ENCODE data around the gene RAB36. TPM values are rescaled to one million over a fixed set of nuclear protein-coding genes. Genes with fewer than 3 reads are reported as not detected.

RAB36 gene
- total and polyA plus RNA-seq, 2 donors (not counting 1 experiment from before 2014, with no cell fraction given): 1.1 to 3.3 TPM

DNA sequence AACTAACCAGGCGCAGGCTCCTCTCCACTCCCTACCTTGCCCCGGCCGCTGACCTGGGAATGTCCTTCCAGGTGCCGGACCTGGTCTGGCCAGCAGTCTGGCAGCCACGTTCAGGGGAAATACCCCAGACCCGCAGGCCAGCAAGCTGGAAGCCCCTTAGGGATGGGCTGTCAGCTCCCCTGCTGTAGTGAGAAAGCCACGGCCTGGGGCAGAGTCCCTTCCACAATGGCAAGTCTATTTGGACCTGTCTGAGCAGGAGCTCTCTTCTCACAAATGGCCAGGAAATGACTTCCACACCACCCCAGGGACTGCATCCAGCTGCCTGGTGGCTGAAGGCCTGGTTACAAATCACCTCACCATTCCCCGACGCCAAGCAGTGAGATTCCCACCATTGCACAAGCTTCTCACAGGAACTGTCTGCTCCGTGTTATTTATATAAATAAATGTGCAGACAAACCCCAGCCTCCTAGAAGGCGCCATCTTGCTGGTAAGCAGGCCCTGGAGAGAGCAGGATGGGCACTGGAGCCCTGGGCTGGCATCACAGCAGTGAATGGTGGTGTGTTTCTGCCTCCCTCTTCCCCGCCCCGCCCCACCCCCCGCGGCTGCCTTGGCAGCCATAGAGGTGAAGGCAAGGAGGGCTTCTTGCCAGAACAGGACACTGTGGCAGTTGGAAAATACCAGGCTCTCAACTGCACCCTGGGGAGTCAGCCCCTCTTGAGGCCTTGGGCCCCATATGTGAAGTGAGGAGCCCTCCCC, 27.2 kb upstream of the RAB36 start:
- H3K9me3 ChIP-seq (ENCODE audit: control extremely low read depth in 1 of 3, control insufficient read depth in 2 of 3, insufficient read depth in 1 of 3, low read length in 2 of 3): no peaks in the 10 kb centered on the region
- WGBS (ENCODE audit: insufficient coverage): 95% methylated on average over 12 of the region's 15 CpGs
- H3K27me3 Mint-ChIP-seq: no peaks in the 10 kb centered on the region
- ChIA-PET POLR2A (no interaction called here), CTCF (interaction anchor here (1.1 kb wide), 1 partner anchor 158 kb away, joined by 3 read pairs; no protein-coding TSS in a partner anchor)
- H3K9ac ChIP-seq (ENCODE audit: low read length): no peak overlapping the region
- intact Hi-C loops (cut with micrococcal nuclease): no loop called here
- peaks cover 16% of the 10 kb centered on the region for H3K4me1 Mint-ChIP-seq
- H2AFZ ChIP-seq (ENCODE audit: insufficient read depth, low read depth, low read length, poor library complexity, severe bottlenecking): no peak overlapping the region
- H3K9me3 Mint-ChIP-seq (ENCODE audit: insufficient read depth): no peaks in the 10 kb centered on the region
- no peak overlapping the region for H3K4me2 ChIP-seq (replicated peaks; ENCODE audit: low read depth, low read length, poor library complexity, severe bottlenecking)
- H3K27me3 ChIP-seq (replicated peaks in 1 of 4; ENCODE audit: control extremely low read depth in 1 of 4, control insufficient read depth in 3 of 4, insufficient read depth in 4 of 4, low read length in 3 of 4): no peaks in the 10 kb centered on the region
- no peak overlapping the region for H3K4me3 Mint-ChIP-seq
- H3K27ac ChIP-seq (ENCODE audit: low read length in 2 of 2): no peak overlapping the region
- H4K20me1 ChIP-seq (ENCODE audit: control insufficient read depth, insufficient read depth, low read length, poor library complexity, severe bottlenecking): no peaks in the 10 kb centered on the region
- ATAC-seq (ENCODE audit: low read depth) (no peak), DNase-seq (no peak)
- H3K79me2 ChIP-seq (ENCODE audit: control insufficient read depth, insufficient read depth, low read length): no peaks in the 10 kb centered on the region
- no peaks in the 10 kb centered on the region for H3K36me3 ChIP-seq (replicated peaks in 1 of 2; ENCODE audit: control extremely low read depth in 1 of 2, control insufficient read depth in 1 of 2, extremely low read depth in 1 of 2, insufficient read depth in 2 of 2, low read length in 1 of 2)
- no peak overlapping the region for H3K4me3 ChIP-seq (ENCODE audit: control extremely low read depth in 1 of 5, extremely low read depth in 1 of 5, insufficient read depth in 1 of 5, low read depth in 2 of 5, low read length in 4 of 5)
- H3K27ac Mint-ChIP-seq: no peak overlapping the region
- peaks cover 5 to 12% of the 10 kb centered on the region in 2 donors for H3K4me1 ChIP-seq (ENCODE audit: control insufficient read depth in 2 of 2, insufficient read depth in 2 of 2, low read length in 2 of 2)
- TF ChIP-seq EZH2 (IDR thresholded peaks at IDR 0.05; ENCODE audit: borderline replicate concordance, insufficient read depth, low read depth, low read length, poor library complexity, severe bottlenecking): no peak
- TF ChIP-seq, protein P1, sequence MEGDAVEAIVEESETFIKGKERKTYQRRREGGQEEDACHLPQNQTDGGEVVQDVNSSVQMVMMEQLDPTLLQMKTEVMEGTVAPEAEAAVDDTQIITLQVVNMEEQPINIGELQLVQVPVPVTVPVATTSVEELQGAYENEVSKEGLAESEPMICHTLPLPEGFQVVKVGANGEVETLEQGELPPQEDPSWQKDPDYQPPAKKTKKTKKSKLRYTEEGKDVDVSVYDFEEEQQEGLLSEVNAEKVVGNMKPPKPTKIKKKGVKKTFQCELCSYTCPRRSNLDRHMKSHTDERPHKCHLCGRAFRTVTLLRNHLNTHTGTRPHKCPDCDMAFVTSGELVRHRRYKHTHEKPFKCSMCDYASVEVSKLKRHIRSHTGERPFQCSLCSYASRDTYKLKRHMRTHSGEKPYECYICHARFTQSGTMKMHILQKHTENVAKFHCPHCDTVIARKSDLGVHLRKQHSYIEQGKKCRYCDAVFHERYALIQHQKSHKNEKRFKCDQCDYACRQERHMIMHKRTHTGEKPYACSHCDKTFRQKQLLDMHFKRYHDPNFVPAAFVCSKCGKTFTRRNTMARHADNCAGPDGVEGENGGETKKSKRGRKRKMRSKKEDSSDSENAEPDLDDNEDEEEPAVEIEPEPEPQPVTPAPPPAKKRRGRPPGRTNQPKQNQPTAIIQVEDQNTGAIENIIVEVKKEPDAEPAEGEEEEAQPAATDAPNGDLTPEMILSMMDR (IDR thresholded peaks at IDR 0.05): no peak

Data from B cell (primary cell).